WTC11 (cell line): ENCODE measurements around the gene TBX2.

Source experiments
- ATF3 ChIP-seq: sonication (generic); formaldehyde crosslinking; conservative IDR thresholded peaks from 2 replicates; pipeline ENCODE4 v1.8.1; 2022; ENCODE audit warnings: mild to moderate bottlenecking, missing genetic modification reagents
- ATF6 ChIP-seq: sonication (generic); formaldehyde crosslinking; IDR thresholded peaks from 2 replicates; pipeline ENCODE4 v1.8.1; 2023; ENCODE audit warnings: mild to moderate bottlenecking, missing genetic modification reagents
- CTCF ChIP-seq: fragments of 200-600 bp; IDR thresholded peaks from 2 replicates; pipeline ENCODE4 v1.8.0; 2022; ENCODE audit warnings: antibody characterized with exemption
- FOXJ3 ChIP-seq: sonication (generic); formaldehyde crosslinking; IDR thresholded peaks from 2 replicates; pipeline ENCODE4 v1.9.0; 2021; ENCODE audit warnings: missing genetic modification reagents, mild to moderate bottlenecking, borderline replicate concordance
- GABPB1 ChIP-seq: sonication (generic); formaldehyde crosslinking; IDR thresholded peaks from 2 replicates; pipeline ENCODE4 v1.8.1; 2023; ENCODE audit warnings: mild to moderate bottlenecking, missing genetic modification reagents
- MYBL2 ChIP-seq: sonication (generic); formaldehyde crosslinking; IDR thresholded peaks from 2 replicates; pipeline ENCODE4 v1.8.1; 2023; ENCODE audit warnings: mild to moderate bottlenecking, moderate library complexity, missing genetic modification reagents
- NR2C2 ChIP-seq: sonication (generic); formaldehyde crosslinking; IDR thresholded peaks from 2 replicates; pipeline ENCODE4 v1.8.0; 2022; ENCODE audit warnings: mild to moderate bottlenecking, missing genetic modification reagents
- SP1 ChIP-seq: sonication (generic); formaldehyde crosslinking; conservative IDR thresholded peaks from 2 replicates; pipeline ENCODE4 v1.8.1; 2022; ENCODE audit warnings: missing genetic modification reagents
- TCF7 ChIP-seq: sonication (generic); formaldehyde crosslinking; IDR thresholded peaks from 2 replicates; pipeline ENCODE4 v1.8.0; 2022; ENCODE audit warnings: mild to moderate bottlenecking, low read depth, missing genetic modification reagents, moderate library complexity
- TP53 ChIP-seq: sonication (generic); formaldehyde crosslinking; IDR thresholded peaks from 2 replicates; pipeline ENCODE4 v1.8.1; 2023; ENCODE audit warnings: mild to moderate bottlenecking, missing genetic modification reagents
- ZNF416 ChIP-seq: fragments of 250-450 bp; sonication (Bioruptor Pico); IDR thresholded peaks from 2 replicates; pipeline ENCODE4 v1.9.0; 2021; ENCODE audit warnings: mild to moderate bottlenecking, inconsistent platforms
- ZNF423 ChIP-seq: fragments of 250-450 bp; sonication (Bioruptor Pico); IDR thresholded peaks from 2 replicates; pipeline ENCODE4 v2.1.2; 2022; ENCODE audit warnings: mild to moderate bottlenecking, moderate library complexity
- ZNF512 ChIP-seq: sonication (generic); formaldehyde crosslinking; IDR thresholded peaks from 2 replicates; pipeline ENCODE4 v1.8.1; 2022; ENCODE audit warnings: missing genetic modification reagents, borderline replicate concordance

GRCh38 chr17:61395409-61395982, 4.1 kb upstream of the TBX2 start:
- TF ChIP-seq NR2C2 (CRISPR knock-in tag) (no peak), CTCF (no peak), FOXJ3 (CRISPR knock-in tag) (no peak), SP1 (CRISPR knock-in tag) (0 out of 2 replicates have a peak, but pooled peaks have one; percentile 12), ATF3 (CRISPR knock-in tag) (no peak), TP53 (no peak), GABPB1 (CRISPR knock-in tag) (no peak), MYBL2 (CRISPR knock-in tag) (no peak), ZNF423 (no peak), ZNF512 (no peak), ZNF416 (no peak), TCF7 (CRISPR knock-in tag) (no peak), ATF6 (no peak)
